ENCODE measurements around the gene SH3GL2.
A peak's percentile ranks its signal among the peaks of the same experiment; 100 is the strongest.

DNA sequence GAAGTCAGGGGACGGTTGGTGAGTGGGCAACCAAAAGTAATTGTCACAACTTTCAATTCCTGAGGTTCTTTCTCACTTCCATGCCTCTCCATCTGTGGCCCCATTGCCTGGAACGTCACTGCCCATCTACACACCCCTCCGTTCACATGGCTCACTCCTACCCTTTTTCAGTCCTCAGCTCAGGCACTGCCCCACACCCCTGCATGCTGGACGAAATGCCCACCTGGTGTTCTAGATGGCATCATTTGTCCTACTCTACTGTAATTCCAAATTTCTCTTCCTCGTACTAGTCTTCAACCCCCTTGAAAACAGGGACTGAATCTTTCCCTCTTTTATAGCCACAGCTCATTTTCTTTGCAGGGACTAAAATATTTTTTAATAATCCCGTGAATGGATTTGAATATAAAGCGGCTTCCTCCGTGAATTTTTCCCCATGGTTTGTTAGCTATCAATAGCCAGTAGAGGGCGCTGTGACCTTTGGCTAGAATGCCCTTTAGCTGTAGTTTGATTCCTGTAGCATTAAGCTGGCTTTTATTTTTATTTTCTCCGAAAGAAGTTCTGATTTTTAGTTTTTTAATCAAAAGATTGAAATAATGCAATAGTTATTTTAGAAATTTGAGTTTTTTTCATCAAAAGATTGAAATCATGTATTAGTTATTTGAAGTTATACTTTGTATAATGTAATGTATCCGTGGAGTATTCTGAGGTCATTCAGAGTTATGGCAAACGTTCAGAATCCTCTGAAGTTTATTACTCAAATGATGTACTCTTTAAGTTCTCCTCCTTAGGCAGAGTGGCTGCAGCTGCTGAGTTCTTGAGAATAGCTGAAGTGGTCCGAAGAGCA, 232.1 kb downstream of the SH3GL2 start:
- TF ChIP-seq, protein P1, sequence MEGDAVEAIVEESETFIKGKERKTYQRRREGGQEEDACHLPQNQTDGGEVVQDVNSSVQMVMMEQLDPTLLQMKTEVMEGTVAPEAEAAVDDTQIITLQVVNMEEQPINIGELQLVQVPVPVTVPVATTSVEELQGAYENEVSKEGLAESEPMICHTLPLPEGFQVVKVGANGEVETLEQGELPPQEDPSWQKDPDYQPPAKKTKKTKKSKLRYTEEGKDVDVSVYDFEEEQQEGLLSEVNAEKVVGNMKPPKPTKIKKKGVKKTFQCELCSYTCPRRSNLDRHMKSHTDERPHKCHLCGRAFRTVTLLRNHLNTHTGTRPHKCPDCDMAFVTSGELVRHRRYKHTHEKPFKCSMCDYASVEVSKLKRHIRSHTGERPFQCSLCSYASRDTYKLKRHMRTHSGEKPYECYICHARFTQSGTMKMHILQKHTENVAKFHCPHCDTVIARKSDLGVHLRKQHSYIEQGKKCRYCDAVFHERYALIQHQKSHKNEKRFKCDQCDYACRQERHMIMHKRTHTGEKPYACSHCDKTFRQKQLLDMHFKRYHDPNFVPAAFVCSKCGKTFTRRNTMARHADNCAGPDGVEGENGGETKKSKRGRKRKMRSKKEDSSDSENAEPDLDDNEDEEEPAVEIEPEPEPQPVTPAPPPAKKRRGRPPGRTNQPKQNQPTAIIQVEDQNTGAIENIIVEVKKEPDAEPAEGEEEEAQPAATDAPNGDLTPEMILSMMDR (IDR thresholded peaks at IDR 0.05) = peak; percentile 64 to 82 (median 77)
- TF ChIP-seq POLR2A (IDR thresholded peaks at IDR 0.05) = no peak
- no peak for TF ChIP-seq EP300 (IDR thresholded peaks at IDR 0.05)
